Common myeloid progenitor, CD34-positive (primary cell): ENCODE measurements around the gene PPP2R5C.

Experiments used
- CTCF ChIA-PET: fragments of 350-600 bp; sonication (Branson Sonifier 250); formaldehyde crosslinking; loops from one replicate; lab custom pipeline; 2021; ENCODE audit warnings: antibody characterized with exemption; lab: Charles Lee
- POLR2A ChIA-PET: fragments of 350-600 bp; sonication (Branson Sonifier 250); formaldehyde crosslinking; loops from one replicate; lab custom pipeline; 2021; ENCODE audit warnings: antibody characterized with exemption; lab: Charles Lee
- DNase-seq, 3 donors: peaks; one replicate each; pipeline versions ENCODE4 v3.0.0 to v3.0.0-alpha.2; 2013
- H3K27ac ChIP-seq, 2 experiments: 1 replicate in 1 of 2; 2 replicates in 1 of 2; pipeline ENCODE4 v1.7.0; 2013; ENCODE audit warnings: inconsistent platforms in 2 of 2, low read length in 2 of 2, mild to moderate bottlenecking in 2 of 2, low read depth in 1 of 2, moderate library complexity in 1 of 2; ENCODE audit not compliant: severe bottlenecking in 2 of 2, insufficient read depth in 1 of 2, poor library complexity in 1 of 2
- H3K27me3 ChIP-seq, 5 experiments: replicated peaks in 2 of 5; 1 replicate in 3 of 5; 2 replicates in 2 of 5; pipeline versions ENCODE4 v1.6.1 to v1.7.0; 2013; ENCODE audit warnings: low read length in 4 of 5, mild to moderate bottlenecking in 2 of 5, moderate library complexity in 2 of 5, inconsistent platforms in 1 of 5; ENCODE audit not compliant: insufficient read depth in 5 of 5, control insufficient read depth in 4 of 5
- H3K36me3 ChIP-seq, 4 experiments: 1 replicate in 2 of 4; 2 replicates in 2 of 4; pipeline versions ENCODE4 v1.6.1 to v1.7.0; 2013; ENCODE audit warnings: low read length in 3 of 4, control low read depth in 1 of 4, mild to moderate bottlenecking in 1 of 4; ENCODE audit not compliant: control insufficient read depth in 4 of 4, insufficient read depth in 4 of 4
- H3K4me1 ChIP-seq, 4 experiments: 1 replicate in 3 of 4; 2 replicates in 1 of 4; pipeline versions ENCODE4 v1.6.1 to v1.7.1; 2013; ENCODE audit warnings: low read length in 3 of 4, mild to moderate bottlenecking in 3 of 4, control low read depth in 1 of 4, inconsistent platforms in 1 of 4, moderate library complexity in 1 of 4; ENCODE audit not compliant: control insufficient read depth in 4 of 4, insufficient read depth in 4 of 4; ENCODE audit errors: control extremely low read depth in 1 of 4
- H3K4me3 ChIP-seq, 7 experiments: 1 replicate in 4 of 7; 2 replicates in 3 of 7; pipeline versions ENCODE4 v1.5.1 to v1.7.0; 2013; ENCODE audit warnings: mild to moderate bottlenecking in 7 of 7, low read length in 6 of 7, moderate library complexity in 6 of 7, inconsistent platforms in 2 of 7, low read depth in 2 of 7, control low read depth in 1 of 7; ENCODE audit not compliant: insufficient read depth in 4 of 7, control insufficient read depth in 1 of 7; ENCODE audit errors: extremely low read depth in 1 of 7
- H3K9me3 ChIP-seq, 5 experiments: 1 replicate in 4 of 5; 2 replicates in 1 of 5; pipeline versions ENCODE4 v1.6.1 to v1.7.1; 2013; ENCODE audit warnings: low read length in 4 of 5, mild to moderate bottlenecking in 2 of 5, inconsistent platforms in 1 of 5, low read depth in 1 of 5, moderate library complexity in 1 of 5; ENCODE audit not compliant: control insufficient read depth in 4 of 5, insufficient read depth in 2 of 5; ENCODE audit errors: control extremely low read depth in 1 of 5
- WGBS: methylation state at CpG from one replicate; pipeline ENCODE4 v1.1.5; 2013; ENCODE audit not compliant: insufficient coverage; 5-methylcytosine and 5-hydroxymethylcytosine counted together

Gene PPP2R5C

DNA sequence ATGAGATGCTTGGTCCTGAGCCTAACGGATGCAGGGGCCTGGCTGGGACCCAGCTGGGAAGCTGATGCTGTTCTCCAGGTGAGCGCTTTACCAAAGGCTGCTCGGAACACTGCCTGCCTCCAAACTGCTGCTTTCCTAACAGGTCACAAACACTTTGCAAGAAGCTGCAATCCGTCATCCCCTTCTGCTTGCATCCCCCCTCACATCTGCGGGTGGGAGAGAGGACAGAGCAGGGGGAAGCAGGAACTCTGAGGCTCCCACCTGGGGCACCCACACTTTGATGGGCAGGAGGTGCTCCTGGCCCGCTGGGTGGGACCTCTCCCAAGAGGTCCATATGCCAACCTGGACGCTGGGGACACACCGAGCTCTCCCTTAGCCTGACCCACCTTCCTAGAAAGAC lies 24.9 kb upstream of the PPP2R5C start:
- no peak overlapping the region for H3K4me3 ChIP-seq
- peaks cover 0 to 79% (median 24%) of the 10 kb centered on the region in 5 experiments for H3K27me3 ChIP-seq
- ChIA-PET POLR2A (interaction anchor here (0.7 kb wide), 1 partner anchor 875 kb away, joined by 5 read pairs; no protein-coding TSS in a partner anchor), CTCF (no interaction called here)
- no peaks in the 10 kb centered on the region for H3K36me3 ChIP-seq
- H3K9me3 ChIP-seq, result peaks cover 0 to 18% (median 9%) of the 10 kb centered on the region in 5 experiments
- WGBS, result 84% methylated on average over 7 of the region's 8 CpGs
- H3K27ac ChIP-seq, result no peak overlapping the region
- peaks cover 0 to 8% (median 2%) of the 10 kb centered on the region in 4 experiments for H3K4me1 ChIP-seq
- no peak for DNase-seq

DNA sequence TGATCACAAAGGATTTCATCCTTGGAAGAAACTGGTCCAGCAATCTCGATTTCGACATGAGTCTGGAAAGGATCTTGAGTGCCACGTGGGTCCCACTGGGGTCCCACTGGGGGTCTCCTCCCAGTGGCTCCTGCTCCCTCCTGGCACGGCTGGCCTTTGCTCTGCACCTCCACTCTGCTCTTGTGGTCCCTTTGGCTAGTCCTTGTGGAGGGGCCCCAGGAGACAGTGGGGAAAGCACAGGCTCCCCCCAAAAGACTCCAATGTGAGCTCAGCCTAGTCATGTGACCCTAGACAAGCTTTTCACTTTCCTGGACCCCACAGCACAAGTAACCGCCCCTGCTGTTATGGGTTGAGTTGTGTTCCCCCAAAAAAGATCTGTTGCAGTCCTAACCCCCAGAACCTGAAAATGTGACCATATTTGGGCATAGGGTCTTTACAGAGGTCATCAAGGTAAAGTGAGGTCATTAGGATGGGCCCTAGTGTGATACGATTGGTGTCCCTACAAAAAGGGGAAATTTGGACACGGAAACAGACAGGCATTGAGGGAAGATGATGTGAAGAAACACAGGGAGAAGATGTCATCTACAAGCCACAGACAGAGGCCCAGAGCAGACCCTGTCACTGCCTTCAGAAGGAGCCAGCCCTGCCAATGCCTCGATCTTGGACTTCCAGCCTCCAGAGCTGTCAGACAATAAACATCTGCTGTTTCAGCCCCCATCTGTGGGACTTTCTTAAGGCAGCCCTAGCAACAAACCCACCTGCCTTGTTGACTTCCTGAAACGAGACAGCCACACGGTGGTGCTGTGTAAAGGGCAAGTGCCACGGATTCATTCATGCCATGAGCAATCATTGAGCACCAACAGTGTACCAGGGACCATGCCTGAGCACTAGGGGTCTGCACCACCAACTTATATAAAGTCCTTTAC lies 23.8 kb upstream of the PPP2R5C start:
- DNase-seq, result peak in 2 of 3 donors; percentile 50 to 56
- POLR2A ChIA-PET, result no interaction called here
- 69% methylated on average over 10 of the region's 11 CpGs for WGBS

DNA sequence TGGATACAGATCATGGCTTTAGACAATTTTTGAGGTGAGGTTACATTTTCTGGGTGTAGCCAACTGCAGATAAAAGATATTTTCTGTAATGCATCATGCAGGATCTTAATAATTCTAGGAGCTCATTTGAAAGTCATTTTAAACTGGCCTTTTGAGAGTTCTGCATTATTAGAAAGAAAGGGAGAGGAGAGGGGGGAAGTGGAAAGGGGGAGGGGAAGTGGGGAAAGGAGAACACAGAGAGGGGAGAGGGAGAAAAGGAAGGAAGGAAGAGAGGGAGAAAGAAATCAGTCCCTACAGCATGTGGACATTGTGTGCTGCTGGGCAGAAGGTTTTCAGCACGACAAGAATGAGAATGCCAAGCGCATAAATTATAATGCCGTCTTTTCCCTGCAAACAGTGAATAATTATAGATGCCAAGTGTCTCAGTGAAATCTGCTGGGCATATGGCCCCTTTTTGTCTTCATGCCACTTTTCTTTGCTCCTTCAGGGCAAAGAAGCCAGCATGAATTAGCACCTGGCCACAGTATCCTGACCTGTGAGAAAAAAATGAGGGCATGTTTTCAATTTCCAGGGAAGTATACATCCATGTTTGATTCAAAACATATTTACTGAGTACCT lies 22.7 kb upstream of the PPP2R5C start:
- CTCF ChIA-PET, result interaction anchor here (0.6 kb wide), 1 partner anchor 32 kb away, joined by 3 read pairs; no protein-coding TSS in a partner anchor
- Histone ChIP-seq H3K36me3 (no peaks in the 10 kb centered on the region), H3K9me3 (peaks cover 0 to 19% (median 9%) of the 10 kb centered on the region in 5 experiments), H3K27ac (no peak overlapping the region), H3K4me1 (peaks cover 0 to 5% (median 0%) of the 10 kb centered on the region in 4 experiments), H3K27me3 (peaks cover 0 to 65% (median 11%) of the 10 kb centered on the region in 5 experiments), H3K4me3 (no peak overlapping the region)
- 48% methylated on average over 3 of the region's 3 CpGs for WGBS
- POLR2A ChIA-PET, result no interaction called here
- no peak for DNase-seq

More for the DNA sequence above, 23.8 kb upstream of the PPP2R5C start:
- Histone ChIP-seq H3K4me3 (no peak overlapping the region), H3K9me3 (peaks cover 0 to 19% (median 9%) of the 10 kb centered on the region in 5 experiments), H3K36me3 (no peaks in the 10 kb centered on the region), H3K4me1 (peaks cover 0 to 5% (median 0%) of the 10 kb centered on the region in 4 experiments), H3K27me3 (peaks cover 0 to 70% (median 16%) of the 10 kb centered on the region in 5 experiments), H3K27ac (no peak overlapping the region)
- CTCF ChIA-PET, result interaction anchor here (0.9 kb wide), 1 partner anchor 19 kb away, joined by 3 read pairs; no protein-coding TSS in a partner anchor

DNA sequence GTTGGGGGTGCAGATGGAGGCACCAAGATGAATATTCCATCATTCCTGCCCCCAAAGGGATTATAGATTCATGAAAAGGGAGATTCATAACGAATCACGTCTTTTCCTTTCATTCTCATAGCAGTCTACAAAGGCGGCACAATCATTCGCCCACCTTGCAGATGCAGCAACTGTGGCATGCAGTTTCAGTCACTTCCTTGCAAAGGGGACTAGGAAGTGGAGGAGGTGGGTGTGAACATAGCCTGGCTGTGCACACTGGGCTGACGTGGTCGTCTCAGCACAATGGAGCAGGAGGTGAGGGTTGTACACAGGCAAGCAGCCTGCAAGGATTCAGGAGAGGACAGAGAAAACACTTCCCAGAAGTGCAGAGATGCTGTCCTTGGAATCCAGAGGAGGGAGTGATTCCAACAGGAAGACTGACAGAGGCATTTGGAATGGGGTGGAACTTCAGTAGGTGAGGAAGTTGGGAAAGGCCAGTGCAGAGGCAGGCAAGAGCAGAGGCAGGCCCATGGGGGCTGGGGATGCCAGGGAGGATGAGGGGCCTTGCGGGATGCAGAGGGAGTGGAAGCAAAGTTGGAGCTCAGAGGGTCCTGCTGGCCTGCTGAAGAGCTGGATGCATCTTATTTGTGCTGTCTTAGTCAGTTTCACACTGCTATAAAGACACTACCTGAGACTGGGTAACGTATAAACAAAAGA lies 21.9 kb upstream of the PPP2R5C start:
- H3K27ac ChIP-seq, result no peak overlapping the region
- WGBS, result 97% methylated on average over 6 of the region's 8 CpGs
- H3K4me1 ChIP-seq, result peaks cover 0 to 5% (median 0%) of the 10 kb centered on the region in 4 experiments
- no peaks in the 10 kb centered on the region for H3K36me3 ChIP-seq
- no peak overlapping the region for H3K4me3 ChIP-seq
- H3K9me3 ChIP-seq, result peaks cover 0 to 19% (median 9%) of the 10 kb centered on the region in 5 experiments
- H3K27me3 ChIP-seq, result peaks cover 0 to 59% (median 11%) of the 10 kb centered on the region in 5 experiments
- POLR2A ChIA-PET, result no interaction called here
- no peak for DNase-seq
- CTCF ChIA-PET, result interaction anchor here (1.2 kb wide), 1 partner anchor 20 kb away, joined by 3 read pairs; no protein-coding TSS in a partner anchor

DNA sequence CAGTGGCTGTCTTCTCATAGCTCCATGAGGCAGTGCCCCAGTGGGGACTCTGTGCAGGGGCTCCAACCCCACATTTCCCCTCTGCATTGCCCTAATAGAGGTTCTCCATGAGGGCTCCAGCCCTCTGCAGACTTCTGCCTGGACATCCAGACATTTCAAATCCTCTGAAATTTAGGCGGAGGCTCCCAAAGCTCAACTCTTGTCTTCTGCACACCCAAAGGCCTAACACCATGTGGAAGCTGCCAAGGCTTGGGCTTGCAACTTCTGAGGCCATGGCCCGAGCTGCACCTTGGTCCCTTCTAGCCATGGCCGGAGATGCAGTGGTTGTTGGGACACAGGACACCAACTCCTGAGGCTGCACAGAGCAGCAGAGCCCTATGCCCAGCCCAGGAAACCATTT lies 20.5 kb upstream of the PPP2R5C start:
- ChIA-PET POLR2A (no interaction called here), CTCF (interaction anchor here (0.7 to 1.2 kb wide), 2 partner anchors 22 to 29 kb away, joined by 3 read pairs; no protein-coding TSS in a partner anchor)
- Histone ChIP-seq H3K27me3 (peaks cover 0 to 48% (median 11%) of the 10 kb centered on the region in 5 experiments), H3K9me3 (peaks cover 0 to 19% (median 9%) of the 10 kb centered on the region in 5 experiments), H3K4me3 (no peak overlapping the region), H3K27ac (no peak overlapping the region), H3K36me3 (no peaks in the 10 kb centered on the region), H3K4me1 (peaks cover 0 to 5% (median 0%) of the 10 kb centered on the region in 4 experiments)
- no peak for DNase-seq
- 100% methylated on average over 1 of the region's 3 CpGs for WGBS

DNA sequence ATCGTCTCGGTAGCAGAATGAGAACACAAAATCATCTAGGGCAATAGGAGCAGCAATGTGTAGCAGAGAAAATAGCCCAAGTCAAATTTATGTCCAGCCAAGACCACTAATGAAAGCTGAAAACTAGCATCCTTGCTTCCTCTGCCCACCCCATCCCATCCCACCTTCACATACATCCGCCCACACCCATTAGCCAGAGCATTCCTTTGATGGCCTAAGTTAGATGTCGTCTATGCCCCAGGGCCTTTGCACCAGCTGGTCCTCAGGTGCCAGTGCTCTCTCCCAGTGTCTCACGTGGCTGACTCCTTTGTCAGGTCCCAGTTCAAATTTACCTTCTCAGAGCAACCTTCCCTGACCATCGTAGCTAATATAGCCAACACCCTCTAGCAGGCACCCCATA lies 17.8 kb upstream of the PPP2R5C start:
- H3K27ac ChIP-seq, result no peak overlapping the region
- peaks cover 0 to 28% (median 6%) of the 10 kb centered on the region in 5 experiments for H3K27me3 ChIP-seq
- H3K4me3 ChIP-seq, result no peak overlapping the region
- H3K36me3 ChIP-seq, result no peaks in the 10 kb centered on the region
- ChIA-PET CTCF (no interaction called here), POLR2A (no interaction called here)
- 86% methylated on average over 4 of the region's 6 CpGs for WGBS
- DNase-seq, result no peak
- H3K9me3 ChIP-seq, result peaks cover 0 to 19% (median 9%) of the 10 kb centered on the region in 5 experiments
- H3K4me1 ChIP-seq, result peaks cover 0 to 3% (median 0%) of the 10 kb centered on the region in 4 experiments
